HFF-Myc (cell line): ENCODE results near the gene NCOA3.
"Not testable (repeated sequence)": the region's sequence is repeated elsewhere in the genome, so short reads cannot be mapped to it uniquely, and the experiment has no call there.

Experiments
- DNase-seq: peaks from one replicate; pipeline ENCODE4 v3.0.0-alpha.2; 2011; ENCODE audit warnings: low read depth; ENCODE audit errors: extremely low read depth
- H3K4me3 ChIP-seq: replicated peaks from 2 replicates; pipeline ENCODE4 v1.5.1; 2011; ENCODE audit warnings: low read depth, mild to moderate bottlenecking, control low read depth, low read length
- CTCF ChIP-seq: IDR thresholded peaks from 2 replicates; pipeline ENCODE4 v1.5.1; 2012; ENCODE audit warnings: mild to moderate bottlenecking, low read depth, low read length, control low read depth; ENCODE audit errors: missing control alignments

The NCOA3 gene

GRCh38 chr20:47574616-47575364 is 73.1 kb downstream of the NCOA3 start:
- TF ChIP-seq CTCF = no peak
- DNase-seq = peak; percentile 41
- no peak overlapping the region for H3K4me3 ChIP-seq

- DNase-seq = peak; percentile 71
- no peak for TF ChIP-seq CTCF
- H3K4me3 ChIP-seq = no peak overlapping the region
These were observed 74.9 kb downstream of the NCOA3 start for GRCh38 chr20:47576516-47577033.

GRCh38 chr20:47577314-47577713 is 75.6 kb downstream of the NCOA3 start:
- TF ChIP-seq CTCF = no peak
- H3K4me3 ChIP-seq = no peak overlapping the region
- no peak for DNase-seq

- no peak overlapping the region for H3K4me3 ChIP-seq
- TF ChIP-seq CTCF = no peak
- DNase-seq = no peak
These were observed 76.9 kb downstream of the NCOA3 start for GRCh38 chr20:47578543-47578942.

GRCh38 chr20:47580686-47581085 is 79.0 kb downstream of the NCOA3 start:
- not testable (repeated sequence) for DNase-seq, H3K4me3 ChIP-seq

GRCh38 chr20:47581090-47581489 is 79.4 kb downstream of the NCOA3 start:
- H3K4me3 ChIP-seq = no peak overlapping the region
- no peak for DNase-seq
- TF ChIP-seq CTCF = no peak

- H3K4me3 ChIP-seq = no peak overlapping the region
- no peak for DNase-seq
- TF ChIP-seq CTCF = no peak
These were observed 81.9 kb downstream of the NCOA3 start for GRCh38 chr20:47583551-47583950.
